Measurements from ENCODE around the gene ITGB7.
A peak's percentile ranks its signal among the peaks of the same experiment; 100 is the strongest.

The ITGB7 gene

GRCh38 chr12:53196486-53196885 is 10.6 kb downstream of the ITGB7 start:
- DNase-seq (ENCODE audit: low spot score) = no peak

GRCh38 chr12:53195516-53196420 is 11.3 kb downstream of the ITGB7 start:
- no peak for DNase-seq (ENCODE audit: low spot score)

GRCh38 chr12:53194973-53195372 is 12.1 kb downstream of the ITGB7 start:
- no peak for DNase-seq (ENCODE audit: low spot score)

- DNase-seq (ENCODE audit: low spot score) = no peak
Observed at GRCh38 chr12:53193985-53194716, 12.9 kb downstream of the ITGB7 start.

- DNase-seq (ENCODE audit: low spot score) = no peak
Observed at GRCh38 chr12:53193040-53193439, 14.0 kb downstream of the ITGB7 start.

GRCh38 chr12:53192531-53193021 is 14.5 kb downstream of the ITGB7 start:
- no peak for DNase-seq (ENCODE audit: low spot score)

- DNase-seq (ENCODE audit: low spot score) = no peak
Observed at GRCh38 chr12:53191885-53192530, 15.0 kb downstream of the ITGB7 start.

- DNase-seq (ENCODE audit: low spot score) = no peak
Observed at GRCh38 chr12:53191096-53191884, 15.8 kb downstream of the ITGB7 start.

- peak; percentile 49 for DNase-seq (ENCODE audit: low spot score)
Observed at GRCh38 chr12:53190108-53190729, 16.8 kb downstream of the ITGB7 start.

GRCh38 chr12:53187145-53187899 is 19.7 kb downstream of the ITGB7 start:
- DNase-seq (ENCODE audit: low spot score) = no peak

- no peak for DNase-seq (ENCODE audit: low spot score)
Observed at GRCh38 chr12:53186745-53187144, 20.3 kb downstream of the ITGB7 start.

- DNase-seq (ENCODE audit: low spot score) = no peak
Observed at GRCh38 chr12:53185582-53186153, 21.4 kb downstream of the ITGB7 start.

GRCh38 chr12:53184828-53185227 is 22.2 kb downstream of the ITGB7 start:
- no peak for DNase-seq (ENCODE audit: low spot score)

GRCh38 chr12:53182903-53183302 is 24.1 kb downstream of the ITGB7 start:
- DNase-seq (ENCODE audit: low spot score) = no peak

GRCh38 chr12:53181935-53182334 is 25.1 kb downstream of the ITGB7 start:
- no peak for DNase-seq (ENCODE audit: low spot score)

GRCh38 chr12:53180931-53181645 is 26.0 kb downstream of the ITGB7 start:
- DNase-seq (ENCODE audit: low spot score) = peak; percentile 83

GRCh38 chr12:53180220-53180930 is 26.7 kb downstream of the ITGB7 start, which contains the start of the genes CSAD and ZNF740:
Gene CSAD, minus strand, starts transcription at chr12:53180925. Its CDS starts 7,455 bp downstream, at chr12:53173470.
Gene ZNF740, plus strand, starts transcription at chr12:53180722. Its CDS starts 1,262 bp downstream, at chr12:53181984.
- DNase-seq (ENCODE audit: low spot score) = peak; percentile 99

GRCh38 chr12:53179687-53180219 is 27.3 kb downstream of the ITGB7 start:
- no peak for DNase-seq (ENCODE audit: low spot score)
